A549 (cell line): ENCODE results near the gene CASP1.

Experiments used
- CEBPB ChIP-seq, 2 experiments: fragments of >200 bp in 1 of 2; sonication (Bioruptor Twin) in 1 of 2; formaldehyde crosslinking in 1 of 2; IDR thresholded peaks; 2 replicates each; pipeline ENCODE4 v1.6.1; 2012 to 2016
- CTCF ChIP-seq: fragments of >200 bp; sonication (Bioruptor Twin); formaldehyde crosslinking; IDR thresholded peaks from 3 replicates; pipeline ENCODE4 v1.5.1; 2016
- ELK1 ChIP-seq: fragments of 150-350 bp; IDR thresholded peaks from 2 replicates; pipeline ENCODE4 v1.6.1; 2014; ENCODE audit warnings: low read depth, mild to moderate bottlenecking, low read length
- FOSB ChIP-seq: fragments of 250-450 bp; sonication (Bioruptor Pico); IDR thresholded peaks from 2 replicates; pipeline ENCODE4 v1.5.0; 2020; ENCODE audit warnings: mild to moderate bottlenecking, moderate library complexity
- HDAC2 ChIP-seq: fragments of 200-600 bp; sonication (generic); IDR thresholded peaks from 2 replicates; pipeline ENCODE4 v1.6.1; 2016
- JUN ChIP-seq, 2 experiments: fragments of >200 bp; sonication (Bioruptor Twin); formaldehyde crosslinking; IDR thresholded peaks; 2 replicates in 1 of 2; 3 replicates in 1 of 2; pipeline ENCODE4 v1.6.1; 2016 to 2017
- NR3C1 ChIP-seq: fragments of >200 bp; sonication (Bioruptor Twin); formaldehyde crosslinking; IDR thresholded peaks from 3 replicates; pipeline ENCODE4 v1.6.1; 2017
- POLR2A ChIP-seq: IDR thresholded peaks from 2 replicates; pipeline ENCODE4 v1.6.1; 2012; ENCODE audit warnings: mild to moderate bottlenecking, low read length
- RAD21 ChIP-seq, 2 experiments: fragments of >200 bp in 1 of 2; sonication (Bioruptor Twin) in 1 of 2; formaldehyde crosslinking in 1 of 2; IDR thresholded peaks in 1 of 2; conservative IDR thresholded peaks in 1 of 2; 2 replicates in 1 of 2; 3 replicates in 1 of 2; pipeline ENCODE4 v1.6.1; 2012 to 2018; ENCODE audit warnings: inconsistent platforms in 1 of 2
- RFX5 ChIP-seq: fragments of 450-650 bp; IDR thresholded peaks from 2 replicates; pipeline ENCODE4 v1.7.1; 2014; ENCODE audit warnings: antibody characterized with exemption, mild to moderate bottlenecking, moderate library complexity
- TF ChIP-seq, protein P1 (sequence below): fragments of 450-650 bp; IDR thresholded peaks from 2 replicates; pipeline ENCODE4 v1.6.1; 2014; ENCODE audit warnings: antibody characterized with exemption
- TF ChIP-seq, protein P2 (sequence below): IDR thresholded peaks from 2 replicates; pipeline ENCODE4 v1.6.1; 2012; ENCODE audit warnings: low read depth, borderline replicate concordance
- TF ChIP-seq, protein P3 (sequence below): IDR thresholded peaks from 2 replicates; pipeline ENCODE4 v1.6.1; 2012

DNA sequence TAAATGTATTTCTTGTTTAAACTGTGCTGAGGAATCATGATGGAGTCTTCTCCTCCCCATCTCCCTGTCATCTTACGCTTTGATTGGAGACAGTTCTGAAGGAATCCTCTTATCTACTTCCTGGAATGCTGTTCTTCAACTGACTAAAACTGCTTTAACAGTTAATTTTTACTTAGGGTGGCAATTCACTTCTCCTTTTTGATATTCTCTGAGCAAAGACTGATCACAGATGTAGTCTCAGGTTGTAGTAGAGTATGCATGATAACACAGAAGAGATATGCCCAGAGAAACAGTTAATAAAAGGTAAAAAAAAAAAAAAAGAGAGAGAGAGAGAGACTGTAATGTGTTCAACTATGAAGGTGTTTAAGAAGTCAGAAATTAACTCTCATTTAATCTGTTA lies 10.6 kb downstream of the CASP1 start:
- no peak for TF ChIP-seq NR3C1
- TF ChIP-seq CTCF = no peak
- TF ChIP-seq POLR2A = no peak
- TF ChIP-seq JUN (IDR thresholded peaks at IDR 0.05) = no peak
- TF ChIP-seq, protein P1, sequence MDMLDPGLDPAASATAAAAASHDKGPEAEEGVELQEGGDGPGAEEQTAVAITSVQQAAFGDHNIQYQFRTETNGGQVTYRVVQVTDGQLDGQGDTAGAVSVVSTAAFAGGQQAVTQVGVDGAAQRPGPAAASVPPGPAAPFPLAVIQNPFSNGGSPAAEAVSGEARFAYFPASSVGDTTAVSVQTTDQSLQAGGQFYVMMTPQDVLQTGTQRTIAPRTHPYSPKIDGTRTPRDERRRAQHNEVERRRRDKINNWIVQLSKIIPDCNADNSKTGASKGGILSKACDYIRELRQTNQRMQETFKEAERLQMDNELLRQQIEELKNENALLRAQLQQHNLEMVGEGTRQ = no peak
- TF ChIP-seq, protein P2, sequence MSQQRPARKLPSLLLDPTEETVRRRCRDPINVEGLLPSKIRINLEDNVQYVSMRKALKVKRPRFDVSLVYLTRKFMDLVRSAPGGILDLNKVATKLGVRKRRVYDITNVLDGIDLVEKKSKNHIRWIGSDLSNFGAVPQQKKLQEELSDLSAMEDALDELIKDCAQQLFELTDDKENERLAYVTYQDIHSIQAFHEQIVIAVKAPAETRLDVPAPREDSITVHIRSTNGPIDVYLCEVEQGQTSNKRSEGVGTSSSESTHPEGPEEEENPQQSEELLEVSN = no peak
- TF ChIP-seq, protein P3, sequence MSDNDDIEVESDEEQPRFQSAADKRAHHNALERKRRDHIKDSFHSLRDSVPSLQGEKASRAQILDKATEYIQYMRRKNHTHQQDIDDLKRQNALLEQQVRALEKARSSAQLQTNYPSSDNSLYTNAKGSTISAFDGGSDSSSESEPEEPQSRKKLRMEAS = no peak
- TF ChIP-seq RAD21 (conservative IDR thresholded peaks at IDR 0.05 in 1 of 2, IDR thresholded peaks at IDR 0.05 in 1 of 2) = no peak
- no peak for TF ChIP-seq ELK1
- TF ChIP-seq HDAC2 = no peak
- TF ChIP-seq RFX5 = no peak
- no peak for TF ChIP-seq FOSB (CRISPR knock-in tag)
- no peak for TF ChIP-seq CEBPB (IDR thresholded peaks at IDR 0.05)
